Activated CD8-positive, alpha-beta T cell treated with anti-CD3 and anti-CD28 coated beads, Interleukin-2, amount 10 ng/mL, durations not matched to agents 7 days and 5 days (primary cell): ENCODE data around the gene TNFRSF4. TPM values are rescaled to one million over a fixed set of nuclear protein-coding genes. Genes with fewer than 3 reads are reported as not detected.
"Not testable (repeated sequence)": the region's sequence is repeated elsewhere in the genome, so short reads cannot be mapped to it uniquely, and the experiment has no call there.

ENCODE experiments used
- ATAC-seq: fragments of 150-1000 bp; cut with Tn5 transposase; one replicate; pipeline ENCODE4 v1.10.0; 2021; ENCODE audit warnings: moderate library complexity
- CTCF ChIA-PET: fragments of 350-600 bp; sonication (Branson Sonifier 250); formaldehyde crosslinking; loops from one replicate; lab custom pipeline; 2021; ENCODE audit warnings: antibody characterized with exemption; lab: Charles Lee
- POLR2A ChIA-PET: fragments of 350-600 bp; sonication (Branson Sonifier 250); formaldehyde crosslinking; loops from one replicate; lab custom pipeline; 2021; ENCODE audit warnings: antibody characterized with exemption; lab: Charles Lee
- DNase-seq: peaks from one replicate; pipeline ENCODE4 v3.0.0-alpha.2; 2020
- H3K27ac Mint-ChIP-seq: one replicate; pipeline ENCODE4 v1.8.0; 2021; ENCODE audit warnings: mild to moderate bottlenecking, mixed read lengths
- H3K27me3 Mint-ChIP-seq: one replicate; pipeline ENCODE4 v1.8.0; 2021; ENCODE audit warnings: low read depth, mixed read lengths
- H3K36me3 Mint-ChIP-seq: one replicate; pipeline ENCODE4 v1.8.0; 2021; ENCODE audit warnings: low read depth, mixed read lengths
- H3K4me1 Mint-ChIP-seq: one replicate; pipeline ENCODE4 v1.8.0; 2021; ENCODE audit warnings: low read depth, mixed read lengths
- H3K4me3 Mint-ChIP-seq: one replicate; pipeline ENCODE4 v1.8.0; 2021; ENCODE audit warnings: mild to moderate bottlenecking, mixed read lengths
- H3K9me3 Mint-ChIP-seq: one replicate; pipeline ENCODE4 v1.8.0; 2022; ENCODE audit warnings: mixed read lengths; ENCODE audit not compliant: insufficient read depth
- total RNA-seq, 2 experiments: library from RNA; stranded (reverse); gene quantifications; one replicate each; pipeline ENCODE4 v1.2.3, GENCODE V29; 2021

Gene TNFRSF4
- total RNA-seq, 2 experiments from 2014 or later, result 1.6 to 2.9 TPM

DNA sequence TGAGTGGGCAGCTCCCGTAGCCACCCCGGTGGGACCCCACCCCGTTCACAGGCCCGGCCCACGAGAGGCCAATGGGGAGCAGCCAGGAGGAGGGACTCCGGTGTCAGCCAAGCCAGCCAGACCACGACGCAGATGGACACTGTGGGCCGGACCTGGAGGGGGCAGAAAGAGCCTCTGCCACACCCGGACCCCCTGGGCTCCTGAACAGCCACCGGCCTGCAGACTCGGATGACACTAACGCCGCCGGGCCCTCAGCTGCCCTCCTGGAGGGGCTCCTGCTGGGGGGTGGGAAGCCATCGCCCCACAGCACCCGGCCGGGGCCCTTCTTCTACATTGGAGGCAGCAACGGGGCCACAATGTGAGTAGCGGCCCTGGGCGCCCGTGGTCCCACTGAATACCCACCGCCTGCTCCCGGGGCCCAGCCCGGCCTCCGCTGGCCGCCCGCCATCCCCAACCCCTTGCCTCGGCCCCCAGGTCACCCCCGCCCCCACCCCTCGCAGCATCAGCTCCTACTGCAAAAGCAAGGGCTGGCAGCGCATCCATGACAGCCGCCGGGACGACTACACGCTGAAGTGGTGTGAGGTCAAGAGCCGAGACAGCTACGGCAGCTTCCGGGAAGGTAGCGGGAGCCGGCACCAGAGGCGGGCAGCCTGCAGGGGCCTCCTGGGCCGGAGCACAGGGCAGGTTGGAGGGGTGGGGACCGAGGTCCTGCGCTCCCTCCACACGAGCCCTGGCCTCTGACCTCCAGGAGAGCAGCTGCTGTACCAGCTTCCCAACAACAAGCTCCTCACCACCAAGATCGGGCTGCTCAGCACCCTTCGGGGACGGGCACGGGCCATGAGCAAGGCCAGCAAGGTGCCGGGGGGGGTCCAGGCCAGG is 33.7 kb downstream of the TNFRSF4 start:
- CTCF ChIA-PET, result no interaction called here
- Mint-ChIP-seq H3K4me1 (peaks cover 19% of the 10 kb centered on the region), H3K4me3 (no peak overlapping the region), H3K27ac (no peak overlapping the region), H3K9me3 (no peaks in the 10 kb centered on the region), H3K27me3 (peaks cover 8% of the 10 kb centered on the region), H3K36me3 (no peaks in the 10 kb centered on the region)
- ATAC-seq (no peak), DNase-seq (no peak)
- POLR2A ChIA-PET, result no interaction called here

DNA sequence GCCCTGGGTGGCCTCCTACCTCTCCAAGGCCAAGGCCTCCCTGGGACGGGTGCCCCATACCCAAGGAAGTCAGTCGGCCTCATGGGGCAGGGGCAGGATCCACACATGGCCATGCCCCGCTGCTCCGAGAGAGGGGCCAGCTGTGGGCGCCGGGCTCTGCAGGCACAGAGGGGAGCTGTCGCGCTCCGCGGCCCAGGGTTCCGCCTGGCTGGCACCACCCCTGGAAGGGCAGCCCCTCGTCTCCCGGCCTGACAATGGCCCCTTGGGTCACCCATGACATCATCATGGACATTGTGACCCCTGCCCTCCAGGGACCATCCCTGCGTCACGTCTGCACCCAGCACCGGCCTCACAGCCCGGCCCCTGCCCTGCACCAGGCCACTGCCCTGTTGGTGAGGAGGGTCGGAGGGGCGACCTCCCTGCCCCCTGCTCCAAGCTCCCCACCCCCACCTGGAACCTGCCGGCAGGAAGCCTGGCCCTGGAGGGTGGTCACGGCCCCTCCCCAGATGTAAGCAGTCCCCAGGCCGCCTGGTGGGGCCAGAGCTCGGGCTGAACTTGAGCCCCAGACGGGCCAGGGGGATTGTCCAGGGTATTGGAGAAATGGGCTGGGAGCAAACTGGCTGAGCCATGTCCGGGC is 34.5 kb downstream of the TNFRSF4 start:
- H3K4me1 Mint-ChIP-seq, result peaks cover 24% of the 10 kb centered on the region
- DNase-seq (no peak), ATAC-seq (no peak)
- H3K27ac Mint-ChIP-seq, result no peak overlapping the region
- H3K4me3 Mint-ChIP-seq, result no peak overlapping the region
- H3K9me3 Mint-ChIP-seq, result no peaks in the 10 kb centered on the region
- ChIA-PET CTCF (no interaction called here), POLR2A (no interaction called here)
- peaks cover 8% of the 10 kb centered on the region for H3K27me3 Mint-ChIP-seq
- H3K36me3 Mint-ChIP-seq, result no peaks in the 10 kb centered on the region

DNA sequence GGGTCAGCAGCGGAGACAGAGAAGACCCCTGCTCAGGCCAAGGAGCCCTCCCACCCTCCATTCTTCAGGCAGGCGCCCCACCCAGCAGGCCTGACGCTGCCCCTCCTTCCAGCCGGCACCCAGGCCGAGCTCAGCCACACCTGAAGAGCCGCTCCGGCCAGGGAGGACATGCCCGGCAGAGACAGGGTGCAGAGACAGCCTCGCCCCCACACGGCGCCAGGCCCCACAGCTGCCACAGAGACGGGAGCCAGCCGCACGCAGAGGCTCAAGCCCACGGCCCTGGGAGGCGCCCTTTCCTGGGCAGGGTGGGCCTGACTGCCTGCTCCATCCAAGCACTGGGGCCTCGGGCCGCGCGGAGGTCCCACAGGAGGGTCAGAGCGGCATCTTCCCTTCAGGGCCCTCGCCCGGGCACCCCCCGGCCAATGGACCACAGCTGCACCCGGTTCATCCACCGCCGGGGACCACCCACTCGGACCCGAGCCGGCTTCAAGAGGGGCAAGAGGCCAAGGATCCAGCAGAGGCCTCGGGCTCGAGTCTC is 35.1 kb downstream of the TNFRSF4 start:
- no peak for DNase-seq
- no peak for ATAC-seq
- ChIA-PET CTCF (no interaction called here), POLR2A (interaction anchor here (0.7 kb wide), 1 partner anchor 157 kb away, joined by 3 read pairs; no protein-coding TSS in a partner anchor)
- no peak overlapping the region for H3K4me3 Mint-ChIP-seq
- H3K4me1 Mint-ChIP-seq, result peaks cover 28% of the 10 kb centered on the region
- no peaks in the 10 kb centered on the region for H3K36me3 Mint-ChIP-seq
- H3K9me3 Mint-ChIP-seq, result no peaks in the 10 kb centered on the region
- peaks cover 8% of the 10 kb centered on the region for H3K27me3 Mint-ChIP-seq
- no peak overlapping the region for H3K27ac Mint-ChIP-seq

DNA sequence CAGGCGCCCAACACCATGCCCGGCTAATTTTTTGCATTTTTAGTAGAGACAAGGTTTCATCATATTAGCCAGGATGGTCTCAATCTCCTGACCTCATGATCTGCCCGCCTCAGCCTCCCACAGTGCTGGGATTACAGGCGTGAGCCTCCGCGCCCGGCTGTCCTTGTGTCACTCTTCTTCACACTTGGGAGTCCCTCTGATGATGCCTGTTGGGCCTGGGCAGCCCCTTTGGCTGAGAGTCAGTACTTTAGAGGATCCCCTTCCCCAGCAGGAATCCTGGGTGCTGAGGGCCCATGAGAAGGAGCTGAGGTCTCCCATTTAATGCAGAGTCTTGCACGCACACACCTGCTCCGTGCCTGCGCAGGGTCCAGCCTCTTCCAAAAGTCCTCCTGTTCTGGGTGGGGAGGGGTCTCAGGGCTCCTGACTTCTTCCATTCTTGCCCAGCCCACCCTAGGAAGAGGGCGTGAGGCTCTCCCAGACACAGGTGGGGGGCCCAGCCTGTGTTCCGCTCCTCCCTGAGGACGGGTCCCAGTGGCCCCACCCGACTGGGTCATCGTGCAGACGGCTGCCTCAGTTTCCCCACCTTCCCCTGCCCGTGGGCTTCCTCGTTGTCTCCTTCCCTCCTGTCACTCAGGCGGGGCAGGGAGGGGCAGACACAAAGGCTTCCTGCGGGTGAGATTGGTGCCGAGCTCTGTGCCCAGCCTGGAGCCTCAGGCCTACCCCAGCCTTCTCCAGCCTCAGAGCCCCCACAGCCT is 36.3 kb downstream of the TNFRSF4 start:
- peaks cover 35% of the 10 kb centered on the region for H3K4me1 Mint-ChIP-seq
- CTCF ChIA-PET, result no interaction called here
- H3K9me3 Mint-ChIP-seq, result no peaks in the 10 kb centered on the region
- H3K27me3 Mint-ChIP-seq, result peaks cover 8% of the 10 kb centered on the region
- no peak overlapping the region for H3K4me3 Mint-ChIP-seq
- POLR2A ChIA-PET, result no interaction called here
- DNase-seq, result no peak
- H3K27ac Mint-ChIP-seq, result no peak overlapping the region
- H3K36me3 Mint-ChIP-seq, result no peaks in the 10 kb centered on the region
- ATAC-seq, result no peak

DNA sequence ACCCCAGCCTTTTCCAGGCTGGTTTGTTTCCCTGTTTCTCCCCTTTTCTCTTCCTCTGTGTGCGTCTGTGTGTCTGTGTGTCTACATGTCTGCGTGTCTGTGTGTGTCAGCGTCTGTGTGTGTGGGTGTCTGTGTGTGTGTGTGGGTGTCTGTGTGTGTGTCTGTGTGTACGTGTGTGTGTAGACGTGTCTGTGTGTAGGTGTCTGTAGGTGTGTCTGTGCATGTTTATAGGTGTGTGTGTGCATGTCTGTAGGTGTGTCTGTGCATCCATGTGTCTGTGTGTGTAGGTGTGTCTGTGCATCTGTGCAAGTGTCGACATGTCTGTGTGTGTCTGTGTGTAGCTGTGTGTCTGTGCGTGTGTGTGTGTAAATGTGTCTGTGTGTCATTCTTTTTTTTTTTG is 37.0 kb downstream of the TNFRSF4 start:
- ATAC-seq (no peak), DNase-seq (no peak)
- CTCF ChIA-PET, result no interaction called here
- no peak overlapping the region for H3K27ac Mint-ChIP-seq
- H3K36me3 Mint-ChIP-seq, result no peaks in the 10 kb centered on the region
- peaks cover 35% of the 10 kb centered on the region for H3K4me1 Mint-ChIP-seq
- POLR2A ChIA-PET, result no interaction called here
- H3K4me3 Mint-ChIP-seq, result no peak overlapping the region
- no peaks in the 10 kb centered on the region for H3K9me3 Mint-ChIP-seq
- peaks cover 8% of the 10 kb centered on the region for H3K27me3 Mint-ChIP-seq

DNA sequence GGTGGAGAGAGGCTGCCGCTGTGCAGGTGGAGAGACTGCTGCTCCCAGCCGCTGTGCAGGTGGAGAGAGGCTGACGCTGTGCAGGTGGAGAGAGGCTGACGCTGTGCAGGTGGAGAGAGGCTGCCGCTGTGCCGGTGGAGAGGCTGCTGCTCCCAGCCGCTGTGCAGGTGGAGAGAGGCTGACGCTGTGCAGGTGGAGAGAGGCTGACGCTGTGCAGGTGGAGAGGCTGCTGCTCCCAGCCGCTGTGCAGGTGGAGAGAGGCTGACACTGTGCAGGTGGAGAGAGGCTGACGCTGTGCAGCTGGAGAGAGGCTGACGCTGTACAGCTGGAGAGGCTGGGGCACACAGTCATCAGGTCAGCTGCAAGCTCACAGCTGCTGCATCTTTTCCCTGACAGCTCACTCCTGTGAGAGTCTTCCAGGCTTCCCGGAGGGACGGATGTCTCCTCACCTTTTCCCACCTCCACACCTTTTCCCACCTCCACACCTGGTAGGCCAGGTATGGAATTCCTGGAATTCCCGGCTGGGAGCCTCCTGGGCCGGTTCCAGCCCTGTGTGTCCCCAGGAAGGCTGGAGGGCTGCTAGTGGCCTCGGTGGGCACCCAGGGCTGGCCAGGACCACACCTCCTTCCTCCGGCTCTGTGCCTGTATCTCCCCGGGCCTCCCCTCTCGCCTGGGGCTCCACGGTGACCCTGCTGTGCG is 37.7 kb downstream of the TNFRSF4 start:
- H3K9me3 Mint-ChIP-seq, DNase-seq, H3K27ac Mint-ChIP-seq, H3K27me3 Mint-ChIP-seq, H3K36me3 Mint-ChIP-seq, ATAC-seq, CTCF ChIA-PET, H3K4me3 Mint-ChIP-seq: not testable (repeated sequence)
- peaks cover 41% of the 10 kb centered on the region for H3K4me1 Mint-ChIP-seq
- POLR2A ChIA-PET, result interaction anchor here (0.5 to 1.3 kb wide), 2 partner anchors 17 to 106 kb away, joined by 3 read pairs; no protein-coding TSS in a partner anchor

DNA sequence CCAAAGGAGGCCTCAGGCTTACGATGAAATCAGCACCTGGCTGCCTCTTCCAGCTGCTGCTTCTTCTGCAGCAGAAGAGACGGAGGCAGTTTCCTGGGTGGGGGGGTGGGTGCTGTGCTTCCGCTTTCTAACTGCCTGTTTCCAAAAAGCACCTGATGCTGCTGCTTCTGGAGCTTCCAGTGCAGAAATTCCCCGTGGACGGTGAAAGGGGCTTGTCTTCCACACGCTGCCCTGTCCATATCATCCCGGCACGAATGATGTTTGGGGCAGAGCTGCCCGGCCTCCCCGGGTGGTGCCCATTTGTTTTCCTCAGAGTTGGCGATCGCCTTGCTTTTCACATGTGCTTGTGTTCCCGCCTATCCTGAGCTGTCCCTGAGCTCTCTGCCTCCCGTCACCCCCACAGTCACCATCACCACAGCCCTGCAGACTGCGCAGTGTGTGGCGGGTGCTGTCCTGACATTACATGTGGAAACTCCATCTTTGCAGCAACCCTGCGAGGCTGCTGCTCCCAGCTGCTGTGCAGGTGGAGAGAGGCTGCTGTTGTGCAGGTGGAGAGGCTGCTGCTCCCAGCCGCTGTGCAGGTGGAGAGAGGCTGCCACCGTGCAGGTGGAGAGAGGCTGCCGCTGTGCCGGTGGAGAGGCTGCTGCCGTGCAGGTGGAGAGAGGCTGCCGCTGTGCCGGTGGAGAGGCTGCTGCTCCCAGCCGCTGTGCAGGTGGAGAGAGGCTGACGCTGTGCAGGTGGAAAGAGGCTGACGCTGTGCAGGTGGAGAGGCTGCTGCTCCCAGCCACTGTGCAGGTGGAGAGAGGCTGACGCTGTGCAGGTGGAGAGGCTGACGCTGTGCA is 38.5 kb downstream of the TNFRSF4 start:
- peaks cover 44% of the 10 kb centered on the region for H3K4me1 Mint-ChIP-seq
- no peak overlapping the region for H3K4me3 Mint-ChIP-seq

DNA sequence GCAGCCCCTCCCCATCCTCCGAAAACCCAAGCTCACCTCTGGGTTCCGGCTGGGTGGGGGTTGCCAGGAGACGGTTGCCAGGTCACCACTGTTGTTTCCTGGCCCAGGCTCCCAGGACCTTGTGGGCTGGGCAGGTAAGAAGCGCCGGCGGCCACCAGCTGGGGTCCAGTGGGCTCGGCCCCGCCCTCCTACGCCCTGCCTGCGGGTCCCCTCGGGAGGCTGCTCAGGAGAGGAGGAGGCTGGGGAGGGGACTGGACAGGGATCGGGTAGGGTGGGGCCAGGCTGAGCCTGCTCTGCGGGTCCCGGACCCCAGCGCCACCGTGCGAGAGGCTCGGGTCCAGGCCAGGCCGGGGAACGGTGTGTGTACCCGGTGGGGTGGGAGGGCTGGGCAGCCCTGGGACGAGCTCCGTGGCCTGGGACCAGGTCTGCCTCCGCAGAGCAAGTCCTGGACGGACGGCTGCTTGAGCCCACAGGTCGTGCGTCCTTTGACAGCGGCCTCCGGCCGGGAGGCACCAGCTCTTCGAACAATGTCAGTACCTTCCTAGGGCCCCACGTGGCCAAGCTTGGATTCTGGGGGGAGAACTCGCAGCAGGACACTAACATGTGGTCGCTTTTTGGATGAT is 40.0 kb downstream of the TNFRSF4 start, which contains the start of gene TTLL10:
Gene TTLL10 (plus strand): TSS at position 88 of the 623 bp plus-strand sequence. CDS start 5,336 bp downstream, outside the sequence.
- POLR2A ChIA-PET, result interaction anchor here (0.7 kb wide), 1 partner anchor 57 kb away, joined by 3 read pairs; no protein-coding TSS in a partner anchor
- Mint-ChIP-seq H3K4me3 (peak within 1 kb of the TSS; percentile 18), H3K9me3 (no peaks in the 10 kb centered on the region), H3K4me1 (peaks cover 53% of the 10 kb centered on the region), H3K27me3 (peaks cover 11% of the 10 kb centered on the region), H3K27ac (no peak within 1 kb of the TSS), H3K36me3 (no peaks in the 10 kb centered on the region)
- peak; percentile 82 for DNase-seq
- peak; percentile 67 for ATAC-seq
- CTCF ChIA-PET, result interaction anchor here (1.1 kb wide), 1 partner anchor 110 kb away, joined by 4 read pairs; no protein-coding TSS in a partner anchor

More for the DNA sequence above, 38.5 kb downstream of the TNFRSF4 start:
- DNase-seq, result no peak
- Mint-ChIP-seq H3K36me3 (no peaks in the 10 kb centered on the region), H3K27me3 (peaks cover 8% of the 10 kb centered on the region), H3K9me3 (no peaks in the 10 kb centered on the region), H3K27ac (no peak overlapping the region)
- POLR2A ChIA-PET, result interaction anchor here (0.5 to 1.3 kb wide), 2 partner anchors 16 to 106 kb away, joined by 3 read pairs; no protein-coding TSS in a partner anchor
- ATAC-seq, result no peak
- CTCF ChIA-PET, result no interaction called here

DNA sequence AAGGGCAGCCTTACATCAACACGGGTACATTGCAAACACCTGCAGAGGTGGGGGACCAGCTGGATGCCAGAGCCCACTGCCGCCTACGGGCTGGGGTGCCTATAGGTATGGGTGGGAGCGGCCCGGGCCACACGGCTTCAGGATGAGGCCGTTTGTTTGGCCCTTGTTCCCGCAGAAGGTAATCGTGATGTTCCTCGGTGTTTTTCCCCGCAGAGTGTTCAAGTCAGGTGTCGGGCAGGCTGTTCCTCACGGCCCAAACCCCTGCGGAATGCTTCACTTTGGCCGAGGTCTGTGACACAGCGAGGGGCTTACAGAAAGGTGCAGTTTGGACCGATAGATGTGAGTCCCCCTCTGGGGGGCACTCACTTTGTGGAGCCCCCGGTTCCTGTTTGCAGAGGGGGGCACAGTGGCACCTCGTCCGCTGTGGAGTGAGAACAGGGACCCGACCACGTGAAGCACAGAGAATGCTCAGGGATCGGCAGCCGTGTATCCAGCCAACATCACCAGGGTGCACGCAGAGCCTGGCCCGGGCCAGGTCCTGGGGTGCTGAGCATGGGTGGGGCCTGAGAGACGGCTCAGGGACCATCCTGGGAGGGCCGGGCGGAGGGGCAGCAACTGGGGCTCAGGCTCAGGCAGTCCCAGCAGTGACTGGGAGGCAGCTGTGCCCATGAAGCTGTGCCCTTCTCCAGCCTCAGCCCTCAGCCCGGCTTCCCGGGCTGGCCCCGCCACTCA is 40.7 kb downstream of the TNFRSF4 start:
- H3K27ac Mint-ChIP-seq, result no peak overlapping the region
- ChIA-PET POLR2A (interaction anchor here (0.7 kb wide), 1 partner anchor 58 kb away, joined by 3 read pairs; no protein-coding TSS in a partner anchor), CTCF (interaction anchor here (1.1 kb wide), 1 partner anchor 109 kb away, joined by 4 read pairs; no protein-coding TSS in a partner anchor)
- peak overlapping the region; percentile 18 for H3K4me3 Mint-ChIP-seq
- no peaks in the 10 kb centered on the region for H3K36me3 Mint-ChIP-seq
- H3K9me3 Mint-ChIP-seq, result no peaks in the 10 kb centered on the region
- DNase-seq (no peak), ATAC-seq (peak; percentile 65)
- H3K4me1 Mint-ChIP-seq, result peaks cover 53% of the 10 kb centered on the region
- peaks cover 11% of the 10 kb centered on the region for H3K27me3 Mint-ChIP-seq
